A549 treated with DMSO at 1 μM for 4 hours (cell line): ENCODE results near the gene AAR2. TPM values are rescaled to one million over a fixed set of nuclear protein-coding genes. Genes with fewer than 3 reads are reported as not detected.

Source experiments
- total RNA-seq: library from RNA; stranded (reverse); fragments of 200-300 nt; extraction: Qiagen RNA extraction; gene quantifications from 5 replicates; pipeline ENCODE4 v1.2.3, GENCODE V29; 2022; ENCODE audit warnings: low read depth

The AAR2 gene
- 41.6 to 46.0 TPM (median 44.8 TPM) in 5 replicates for total RNA-seq

GRCh38 chr20:36235892-36236785, at the start of gene AAR2:
Gene AAR2, plus strand, starts transcription at chr20:36236478. Its CDS starts 3,391 bp downstream, at chr20:36239869.

GRCh38 chr20:36305602-36306551, 69.6 kb downstream of the AAR2 start, which contains the start of gene DLGAP4:
Gene DLGAP4, plus strand, starts transcription at chr20:36306339. Its CDS starts 125,379 bp downstream, at chr20:36431718.

Other genes starting within 250 kb of the AAR2 start
- gene EPB41L1, start 81.7 kb upstream of the AAR2 start, total RNA-seq = 50.6 to 72.5 TPM (median 67.3 TPM) in 5 replicates
- 57.4 to 76.3 TPM (median 72.7 TPM) in 5 replicates for gene DLGAP4, start 69.9 kb downstream of the AAR2 start, total RNA-seq